ENCODE data around the gene INS.

The INS gene

DNA sequence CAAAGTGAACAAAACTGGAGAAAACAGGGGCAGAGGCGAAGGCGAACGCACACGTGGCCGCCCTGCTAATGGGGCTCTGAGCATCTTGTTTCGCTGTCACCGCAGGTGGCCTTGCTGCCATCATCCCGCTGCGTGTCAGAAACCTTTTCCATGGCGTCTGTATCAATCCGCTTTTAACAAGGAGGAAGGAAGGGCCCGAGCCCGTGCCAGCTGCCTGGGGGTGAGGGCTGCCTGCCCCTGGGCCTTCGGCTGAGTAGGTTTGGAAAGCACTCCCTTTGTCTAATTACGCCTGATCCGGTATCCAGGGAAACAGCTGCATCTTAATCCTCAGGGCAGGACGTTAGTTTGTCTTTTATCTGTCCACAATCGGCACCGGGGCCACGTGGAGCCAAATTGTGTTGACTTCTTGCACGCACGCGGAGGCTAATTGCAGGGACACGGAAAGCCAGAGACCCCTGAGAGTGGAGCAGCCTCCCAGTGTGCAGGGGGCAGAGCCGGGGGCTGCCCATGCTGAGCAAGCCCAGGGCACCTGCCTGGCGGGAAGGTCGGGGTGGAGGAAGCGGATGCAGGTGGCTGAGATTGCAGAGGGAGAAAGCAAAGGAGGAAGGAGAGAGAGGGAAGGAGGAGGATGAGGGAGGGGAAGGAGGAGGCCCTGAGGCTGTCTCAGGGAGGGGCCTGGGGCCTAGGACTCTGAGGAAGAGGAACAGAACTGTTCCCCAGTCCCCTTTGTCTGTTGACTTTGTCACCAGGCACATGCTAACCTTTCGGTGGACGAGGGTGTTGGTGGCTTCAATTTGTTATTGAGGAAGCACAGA is 29.9 kb upstream of the INS start:
- peak; percentile 85 for DNase-seq
- TF ChIP-seq, protein P1, sequence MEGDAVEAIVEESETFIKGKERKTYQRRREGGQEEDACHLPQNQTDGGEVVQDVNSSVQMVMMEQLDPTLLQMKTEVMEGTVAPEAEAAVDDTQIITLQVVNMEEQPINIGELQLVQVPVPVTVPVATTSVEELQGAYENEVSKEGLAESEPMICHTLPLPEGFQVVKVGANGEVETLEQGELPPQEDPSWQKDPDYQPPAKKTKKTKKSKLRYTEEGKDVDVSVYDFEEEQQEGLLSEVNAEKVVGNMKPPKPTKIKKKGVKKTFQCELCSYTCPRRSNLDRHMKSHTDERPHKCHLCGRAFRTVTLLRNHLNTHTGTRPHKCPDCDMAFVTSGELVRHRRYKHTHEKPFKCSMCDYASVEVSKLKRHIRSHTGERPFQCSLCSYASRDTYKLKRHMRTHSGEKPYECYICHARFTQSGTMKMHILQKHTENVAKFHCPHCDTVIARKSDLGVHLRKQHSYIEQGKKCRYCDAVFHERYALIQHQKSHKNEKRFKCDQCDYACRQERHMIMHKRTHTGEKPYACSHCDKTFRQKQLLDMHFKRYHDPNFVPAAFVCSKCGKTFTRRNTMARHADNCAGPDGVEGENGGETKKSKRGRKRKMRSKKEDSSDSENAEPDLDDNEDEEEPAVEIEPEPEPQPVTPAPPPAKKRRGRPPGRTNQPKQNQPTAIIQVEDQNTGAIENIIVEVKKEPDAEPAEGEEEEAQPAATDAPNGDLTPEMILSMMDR (IDR thresholded peaks at IDR 0.05; ENCODE audit: low read depth, low read length): no peak
- peaks cover 48% of the 10 kb centered on the region for H3K4me1 ChIP-seq
- no peak overlapping the region for H3K4me3 ChIP-seq (ENCODE audit: low read depth, low read length)
- H3K27me3 ChIP-seq: no peaks in the 10 kb centered on the region
- no peaks in the 10 kb centered on the region for H3K36me3 ChIP-seq
- no peaks in the 10 kb centered on the region for H3K9me3 ChIP-seq

DNA sequence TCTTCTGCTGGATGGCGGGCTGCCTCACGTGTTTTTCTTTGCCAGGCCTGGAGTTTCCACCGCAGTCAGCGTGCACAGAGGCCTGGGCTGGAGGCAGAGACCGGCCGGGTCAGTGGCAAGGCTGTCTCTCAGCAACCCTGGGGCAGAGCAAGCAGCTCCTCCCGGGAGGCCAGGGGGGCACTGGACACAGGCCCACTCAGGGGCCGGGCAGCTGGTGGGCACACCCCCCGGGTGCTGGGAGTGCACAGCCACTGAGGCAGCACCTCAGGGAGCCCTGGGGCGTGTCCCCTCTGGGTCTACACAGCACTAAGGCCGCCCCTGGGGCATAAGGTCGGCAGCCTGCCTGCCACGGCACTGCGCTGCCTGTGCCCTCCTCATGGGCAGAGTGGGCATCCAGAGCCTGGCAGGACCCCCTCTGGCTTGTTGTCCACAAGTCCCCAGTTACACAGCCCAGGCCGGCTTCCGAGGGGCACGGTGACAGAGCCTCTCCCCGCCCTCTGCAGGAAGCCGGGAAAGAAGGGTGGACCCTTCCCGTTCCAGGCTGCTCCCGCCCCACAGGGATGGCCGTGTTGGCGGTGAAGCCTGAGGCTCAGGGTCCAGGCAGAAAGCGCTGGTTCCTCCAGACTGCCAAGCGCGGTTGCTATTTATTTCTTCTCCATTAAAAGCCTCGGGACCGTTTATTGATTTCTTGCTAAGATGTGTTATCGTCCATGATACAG is 29.1 kb upstream of the INS start:
- Histone ChIP-seq H3K36me3 (no peaks in the 10 kb centered on the region), H3K9me3 (no peaks in the 10 kb centered on the region), H3K27me3 (no peaks in the 10 kb centered on the region), H3K4me3 (ENCODE audit: low read depth, low read length) (no peak overlapping the region), H3K4me1 (peaks cover 53% of the 10 kb centered on the region)
- TF ChIP-seq, protein P1 (IDR thresholded peaks at IDR 0.05; ENCODE audit: low read depth, low read length): no peak
- DNase-seq: peak; percentile 66

DNA sequence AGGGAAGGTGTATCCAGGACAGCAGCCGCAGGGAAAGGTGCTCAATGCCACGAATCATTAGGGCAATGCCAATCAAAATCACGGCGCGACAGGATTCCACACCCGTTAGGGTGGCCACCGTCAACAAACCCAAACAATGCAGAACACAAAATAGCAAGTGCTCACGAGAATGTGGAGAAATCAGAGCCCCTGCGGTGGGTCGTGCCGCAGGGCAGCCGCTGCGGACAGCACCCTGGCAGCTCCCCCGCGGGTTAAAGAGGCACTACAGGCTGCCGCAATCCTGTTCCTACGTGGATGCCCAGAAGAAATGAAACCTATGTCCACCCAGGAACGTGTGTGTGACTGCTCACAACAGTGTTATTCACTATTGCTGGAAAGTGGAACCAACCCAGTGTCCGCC is 27.7 kb upstream of the INS start:
- no peak for DNase-seq
- Histone ChIP-seq H3K36me3 (no peaks in the 10 kb centered on the region), H3K4me3 (ENCODE audit: low read depth, low read length) (no peak overlapping the region), H3K9me3 (no peaks in the 10 kb centered on the region), H3K4me1 (peaks cover 46% of the 10 kb centered on the region), H3K27me3 (no peaks in the 10 kb centered on the region)
- TF ChIP-seq, protein P1 (IDR thresholded peaks at IDR 0.05; ENCODE audit: low read depth, low read length): no peak

DNA sequence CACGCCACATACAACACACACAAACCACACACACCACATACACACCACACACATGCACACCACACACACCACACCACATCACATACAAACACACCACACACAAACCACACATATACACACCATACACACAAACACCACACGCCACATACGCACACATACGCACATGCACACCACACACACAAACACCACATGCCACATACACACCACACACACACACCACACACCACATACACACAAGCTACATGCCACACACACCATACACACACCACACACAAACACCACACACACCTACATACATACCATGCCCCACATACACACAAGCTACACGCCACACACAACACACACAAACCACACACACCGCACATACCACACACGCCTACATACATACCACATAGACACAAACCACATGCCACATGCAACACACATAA is 26.3 kb upstream of the INS start:
- no peaks in the 10 kb centered on the region for H3K36me3 ChIP-seq
- H3K4me3 ChIP-seq (ENCODE audit: low read depth, low read length): no peak overlapping the region
- H3K27me3 ChIP-seq: no peaks in the 10 kb centered on the region
- peaks cover 38% of the 10 kb centered on the region for H3K4me1 ChIP-seq
- TF ChIP-seq, protein P1 (IDR thresholded peaks at IDR 0.05; ENCODE audit: low read depth, low read length): no peak
- DNase-seq: no peak
- no peaks in the 10 kb centered on the region for H3K9me3 ChIP-seq

DNA sequence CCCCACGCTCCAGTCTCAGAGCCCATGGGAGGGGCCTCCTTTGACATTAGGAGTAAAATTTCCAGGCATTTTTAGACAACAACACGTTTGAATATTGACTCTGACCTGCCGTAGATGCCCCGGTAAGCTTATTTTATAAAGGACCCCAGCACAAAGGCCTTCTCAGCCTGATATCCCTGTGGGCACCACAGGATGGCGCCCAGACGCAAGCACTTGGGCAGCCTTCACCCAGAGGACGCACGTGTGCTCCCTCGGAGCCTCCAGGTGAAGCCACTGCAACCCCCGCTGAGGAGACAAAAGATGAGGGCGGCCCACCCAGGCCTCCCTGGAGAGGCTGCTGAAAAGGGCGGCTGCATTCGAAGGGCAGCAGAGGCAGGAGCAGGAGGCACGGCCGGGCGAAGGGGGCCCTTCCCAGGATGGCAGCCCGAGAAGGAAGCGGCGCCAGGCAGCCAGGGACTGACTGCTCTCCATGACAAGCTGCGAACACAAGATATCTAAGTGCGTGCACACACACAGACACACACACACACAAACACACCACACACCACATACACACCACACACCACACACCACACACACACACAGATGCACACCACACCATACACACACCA is 25.8 kb upstream of the INS start:
- peak; percentile 67 for DNase-seq
- Histone ChIP-seq H3K4me1 (peaks cover 33% of the 10 kb centered on the region), H3K4me3 (ENCODE audit: low read depth, low read length) (no peak overlapping the region), H3K9me3 (no peaks in the 10 kb centered on the region), H3K27me3 (no peaks in the 10 kb centered on the region), H3K36me3 (no peaks in the 10 kb centered on the region)
- TF ChIP-seq, protein P1 (IDR thresholded peaks at IDR 0.05; ENCODE audit: low read depth, low read length): peak; percentile 56
